ENCODE measurements around the gene UPP2.
A peak's percentile ranks its signal among the peaks of the same experiment; 100 is the strongest.

UPP2 gene

GRCh38 chr2:158113741-158114295 lies 12.1 kb downstream of the UPP2 start:
- no peak overlapping the region for H3K4ac ChIP-seq (ENCODE audit: low read length)
- no peak overlapping the region for H3K18ac ChIP-seq (ENCODE audit: low read length)
- DNase-seq (ENCODE audit: low spot score): no peak
- no peak overlapping the region for H2AK5ac ChIP-seq (ENCODE audit: low read depth, low read length)
- H3K23ac ChIP-seq (ENCODE audit: low read depth, low read length, poor library complexity): no peak overlapping the region
- no peak overlapping the region for H4K8ac ChIP-seq (ENCODE audit: low read depth, low read length)
- H3K4me1 ChIP-seq (ENCODE audit: control insufficient read depth in 2 of 2, insufficient read depth in 1 of 2, low read depth in 1 of 2, low read length in 2 of 2): no peaks in the 10 kb centered on the region
- H4K91ac ChIP-seq (ENCODE audit: low read depth, low read length, poor library complexity): no peak overlapping the region
- no peak overlapping the region for H3K4me2 ChIP-seq (ENCODE audit: insufficient read depth, low read length, poor library complexity, severe bottlenecking)
- no CpG with 5 or more reads among the region's 4 CpGs for WGBS, 2 donors (ENCODE audit: extremely low coverage in 2 of 2, insufficient read length in 2 of 2, insufficient replicate concordance in 1 of 2)
- H3K9me3 ChIP-seq (replicated peaks in 1 of 2; ENCODE audit: control insufficient read depth in 2 of 2, insufficient read depth in 1 of 2, low read depth in 1 of 2, low read length in 2 of 2): no peaks in the 10 kb centered on the region
- H3K36me3 ChIP-seq (replicated peaks in 1 of 2; ENCODE audit: control insufficient read depth in 2 of 2, insufficient read depth in 2 of 2, low read length in 2 of 2): no peaks in the 10 kb centered on the region
- no peaks in the 10 kb centered on the region for H3K79me1 ChIP-seq (ENCODE audit: low read depth, low read length)
- H3K14ac ChIP-seq (ENCODE audit: low read length): no peak overlapping the region
- no peaks in the 10 kb centered on the region for H3K27me3 ChIP-seq (ENCODE audit: control insufficient read depth in 3 of 3, insufficient read depth in 3 of 3, low read depth in 1 of 3, low read length in 3 of 3)
- H3K9ac ChIP-seq (ENCODE audit: low read depth, low read length, poor library complexity): no peak overlapping the region
- H3K27ac ChIP-seq (replicated peaks; ENCODE audit: low read length): no peak overlapping the region
- H2BK15ac ChIP-seq (ENCODE audit: low read length): no peak overlapping the region
- no peak overlapping the region for H2BK120ac ChIP-seq (ENCODE audit: low read depth, low read length)
- H2AFZ ChIP-seq (ENCODE audit: low read length): no peak overlapping the region
- no peak overlapping the region for H2BK12ac ChIP-seq (ENCODE audit: low read length)
- H3K4me3 ChIP-seq (ENCODE audit: low read length in 2 of 2): peak overlapping the region in 1 of 2 donors; percentile 57
- H2BK5ac ChIP-seq (ENCODE audit: low read length): no peak overlapping the region

- Histone ChIP-seq H3K4ac (ENCODE audit: low read length) (no peak overlapping the region), H3K4me2 (ENCODE audit: insufficient read depth, low read length, poor library complexity, severe bottlenecking) (no peak overlapping the region), H3K4me1 (ENCODE audit: control insufficient read depth in 2 of 2, insufficient read depth in 1 of 2, low read depth in 1 of 2, low read length in 2 of 2) (no peaks in the 10 kb centered on the region), H4K91ac (ENCODE audit: low read depth, low read length, poor library complexity) (no peak overlapping the region), H2BK120ac (ENCODE audit: low read depth, low read length) (no peak overlapping the region), H2BK15ac (ENCODE audit: low read length) (no peak overlapping the region), H3K9ac (ENCODE audit: low read depth, low read length, poor library complexity) (no peak overlapping the region), H2BK5ac (ENCODE audit: low read length) (no peak overlapping the region), H3K79me1 (ENCODE audit: low read depth, low read length) (no peaks in the 10 kb centered on the region), H3K27me3 (ENCODE audit: control insufficient read depth in 3 of 3, insufficient read depth in 3 of 3, low read depth in 1 of 3, low read length in 3 of 3) (no peaks in the 10 kb centered on the region), H3K9me3 (replicated peaks in 1 of 2; ENCODE audit: control insufficient read depth in 2 of 2, insufficient read depth in 1 of 2, low read depth in 1 of 2, low read length in 2 of 2) (no peaks in the 10 kb centered on the region), H2AK5ac (ENCODE audit: low read depth, low read length) (no peak overlapping the region), H3K4me3 (ENCODE audit: low read length in 2 of 2) (no peak overlapping the region), H2BK12ac (ENCODE audit: low read length) (no peak overlapping the region), H3K27ac (replicated peaks; ENCODE audit: low read length) (no peak overlapping the region), H3K36me3 (replicated peaks in 1 of 2; ENCODE audit: control insufficient read depth in 2 of 2, insufficient read depth in 2 of 2, low read length in 2 of 2) (no peaks in the 10 kb centered on the region), H3K18ac (ENCODE audit: low read length) (no peak overlapping the region), H3K23ac (ENCODE audit: low read depth, low read length, poor library complexity) (no peak overlapping the region), H3K14ac (ENCODE audit: low read length) (no peak overlapping the region), H2AFZ (ENCODE audit: low read length) (no peak overlapping the region), H4K8ac (ENCODE audit: low read depth, low read length) (no peak overlapping the region)
- WGBS, 2 donors (ENCODE audit: extremely low coverage in 2 of 2, insufficient read length in 2 of 2, insufficient replicate concordance in 1 of 2): no CpG with 5 or more reads among the region's 2 CpGs
- DNase-seq (ENCODE audit: low spot score): no peak
Measured at GRCh38 chr2:158114516-158114915, 12.8 kb downstream of the UPP2 start.

- Histone ChIP-seq H3K27ac (replicated peaks; ENCODE audit: low read length) (no peak overlapping the region), H2BK15ac (ENCODE audit: low read length) (no peak overlapping the region), H3K36me3 (replicated peaks in 1 of 2; ENCODE audit: control insufficient read depth in 2 of 2, insufficient read depth in 2 of 2, low read length in 2 of 2) (no peaks in the 10 kb centered on the region), H3K14ac (ENCODE audit: low read length) (no peak overlapping the region), H2BK120ac (ENCODE audit: low read depth, low read length) (no peak overlapping the region), H2AFZ (ENCODE audit: low read length) (no peak overlapping the region), H3K4ac (ENCODE audit: low read length) (no peak overlapping the region), H3K9ac (ENCODE audit: low read depth, low read length, poor library complexity) (no peak overlapping the region), H3K27me3 (ENCODE audit: control insufficient read depth in 3 of 3, insufficient read depth in 3 of 3, low read depth in 1 of 3, low read length in 3 of 3) (no peaks in the 10 kb centered on the region), H2BK5ac (ENCODE audit: low read length) (no peak overlapping the region), H2BK12ac (ENCODE audit: low read length) (no peak overlapping the region), H4K91ac (ENCODE audit: low read depth, low read length, poor library complexity) (no peak overlapping the region), H3K4me1 (ENCODE audit: control insufficient read depth in 2 of 2, insufficient read depth in 1 of 2, low read depth in 1 of 2, low read length in 2 of 2) (no peaks in the 10 kb centered on the region), H3K18ac (ENCODE audit: low read length) (no peak overlapping the region), H2AK5ac (ENCODE audit: low read depth, low read length) (no peak overlapping the region), H3K4me2 (ENCODE audit: insufficient read depth, low read length, poor library complexity, severe bottlenecking) (no peak overlapping the region), H3K9me3 (replicated peaks in 1 of 2; ENCODE audit: control insufficient read depth in 2 of 2, insufficient read depth in 1 of 2, low read depth in 1 of 2, low read length in 2 of 2) (no peaks in the 10 kb centered on the region), H4K8ac (ENCODE audit: low read depth, low read length) (no peak overlapping the region), H3K4me3 (ENCODE audit: low read length in 2 of 2) (no peak overlapping the region), H3K79me1 (ENCODE audit: low read depth, low read length) (no peaks in the 10 kb centered on the region), H3K23ac (ENCODE audit: low read depth, low read length, poor library complexity) (no peak overlapping the region)
- no CpG with 5 or more reads among the region's 6 CpGs for WGBS, 2 donors (ENCODE audit: extremely low coverage in 2 of 2, insufficient read length in 2 of 2, insufficient replicate concordance in 1 of 2)
- DNase-seq (ENCODE audit: low spot score): no peak
Measured at GRCh38 chr2:158115202-158115767, 13.6 kb downstream of the UPP2 start.

GRCh38 chr2:158116936-158117335 lies 15.3 kb downstream of the UPP2 start:
- H3K9ac ChIP-seq (ENCODE audit: low read depth, low read length, poor library complexity): no peak overlapping the region
- H3K27ac ChIP-seq (replicated peaks; ENCODE audit: low read length): no peak overlapping the region
- no peak overlapping the region for H2AFZ ChIP-seq (ENCODE audit: low read length)
- no peak overlapping the region for H2BK120ac ChIP-seq (ENCODE audit: low read depth, low read length)
- H3K27me3 ChIP-seq (ENCODE audit: control insufficient read depth in 3 of 3, insufficient read depth in 3 of 3, low read depth in 1 of 3, low read length in 3 of 3): no peaks in the 10 kb centered on the region
- no peak for DNase-seq (ENCODE audit: low spot score)
- WGBS, 2 donors (ENCODE audit: extremely low coverage in 2 of 2, insufficient read length in 2 of 2, insufficient replicate concordance in 1 of 2): no CpG with 5 or more reads among the region's 3 CpGs
- no peaks in the 10 kb centered on the region for H3K79me1 ChIP-seq (ENCODE audit: low read depth, low read length)
- no peak overlapping the region for H3K18ac ChIP-seq (ENCODE audit: low read length)
- H3K4me1 ChIP-seq (ENCODE audit: control insufficient read depth in 2 of 2, insufficient read depth in 1 of 2, low read depth in 1 of 2, low read length in 2 of 2): no peaks in the 10 kb centered on the region
- no peak overlapping the region for H4K91ac ChIP-seq (ENCODE audit: low read depth, low read length, poor library complexity)
- H2AK5ac ChIP-seq (ENCODE audit: low read depth, low read length): no peak overlapping the region
- no peak overlapping the region for H3K4ac ChIP-seq (ENCODE audit: low read length)
- H2BK15ac ChIP-seq (ENCODE audit: low read length): no peak overlapping the region
- H3K14ac ChIP-seq (ENCODE audit: low read length): no peak overlapping the region
- no peak overlapping the region for H3K23ac ChIP-seq (ENCODE audit: low read depth, low read length, poor library complexity)
- H3K36me3 ChIP-seq (replicated peaks in 1 of 2; ENCODE audit: control insufficient read depth in 2 of 2, insufficient read depth in 2 of 2, low read length in 2 of 2): no peaks in the 10 kb centered on the region
- no peak overlapping the region for H2BK12ac ChIP-seq (ENCODE audit: low read length)
- no peak overlapping the region for H3K4me3 ChIP-seq (ENCODE audit: low read length in 2 of 2)
- H3K9me3 ChIP-seq (replicated peaks in 1 of 2; ENCODE audit: control insufficient read depth in 2 of 2, insufficient read depth in 1 of 2, low read depth in 1 of 2, low read length in 2 of 2): no peaks in the 10 kb centered on the region
- no peak overlapping the region for H4K8ac ChIP-seq (ENCODE audit: low read depth, low read length)
- H2BK5ac ChIP-seq (ENCODE audit: low read length): no peak overlapping the region
- no peak overlapping the region for H3K4me2 ChIP-seq (ENCODE audit: insufficient read depth, low read length, poor library complexity, severe bottlenecking)
